Measurements from ENCODE around the gene KASH5.

The KASH5 gene

GRCh38 chr19:49393881-49394280 is 5.8 kb downstream of the KASH5 start:
- FAIRE-seq (no peak), DNase-seq (ENCODE audit: low spot score) (no peak)

DNA sequence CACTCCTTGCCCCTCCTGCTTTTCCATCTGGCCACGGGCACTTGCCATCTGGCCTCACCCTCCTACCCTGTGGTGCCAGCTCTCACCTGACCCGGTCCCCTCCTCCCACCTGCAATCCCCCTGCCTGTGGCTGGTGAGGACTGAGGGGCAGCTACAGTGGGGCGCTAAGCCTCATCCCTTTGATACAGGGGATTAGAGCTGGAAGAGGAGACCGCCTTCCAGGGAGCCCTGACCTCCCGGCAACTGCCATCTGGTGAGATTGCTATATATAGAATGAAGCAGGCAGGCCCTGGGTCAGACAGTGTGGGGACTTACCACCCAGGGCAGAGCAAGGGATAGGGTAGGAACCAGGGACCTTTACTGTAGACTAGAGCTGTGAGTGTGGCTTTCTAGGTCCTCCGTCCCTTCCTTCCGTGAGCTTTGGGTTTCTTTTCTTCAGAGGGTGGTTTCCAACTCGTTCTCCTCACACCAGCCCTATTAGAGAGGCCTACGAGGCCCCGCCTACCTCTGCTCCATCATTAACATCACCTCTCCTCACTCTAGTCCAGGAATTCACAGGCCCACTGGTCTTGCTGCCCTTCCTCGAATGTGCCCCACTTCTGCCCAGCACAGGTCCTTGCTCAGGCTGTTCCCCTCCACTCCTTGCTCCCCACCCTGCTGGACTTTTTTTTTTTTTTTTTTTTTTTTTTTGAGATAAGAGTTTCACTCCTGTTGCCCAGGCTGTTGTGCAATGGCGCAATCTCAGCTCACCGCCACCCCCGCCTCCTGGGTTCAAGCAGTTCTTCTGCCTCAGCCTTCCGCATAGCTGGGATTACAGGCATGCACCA is 7.7 kb downstream of the KASH5 start:
- FAIRE-seq = no peak
- no peak for DNase-seq (ENCODE audit: low spot score)

GRCh38 chr19:49396738-49397505 is 8.9 kb downstream of the KASH5 start:
- DNase-seq (ENCODE audit: low spot score) (no peak), FAIRE-seq (no peak)

- DNase-seq (ENCODE audit: low spot score) = no peak
- no peak for FAIRE-seq
These were observed 10.1 kb downstream of the KASH5 start for GRCh38 chr19:49398001-49398615.

DNA sequence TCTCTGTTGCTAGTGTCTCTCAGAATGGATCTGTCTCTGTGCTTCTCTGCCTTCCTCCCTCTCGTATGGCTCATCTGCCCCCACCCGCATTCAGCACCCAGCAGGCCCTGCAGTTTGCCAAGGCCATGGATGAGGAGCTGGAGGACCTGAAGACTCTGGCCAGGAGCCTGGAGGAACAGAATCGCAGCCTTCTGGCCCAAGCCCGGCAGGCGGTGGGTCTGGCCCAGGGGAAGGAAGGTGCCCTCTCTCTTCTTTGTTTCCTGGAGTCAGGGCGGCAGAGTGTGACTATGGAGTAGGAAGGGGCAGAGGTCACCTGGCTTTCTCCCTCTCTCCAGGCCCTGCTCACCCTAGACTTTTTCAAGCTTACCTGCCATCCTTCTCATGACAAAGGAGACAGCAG is 10.9 kb downstream of the KASH5 start:
- FAIRE-seq (no peak), DNase-seq (ENCODE audit: low spot score) (no peak)

- no peak for FAIRE-seq
- no peak for DNase-seq (ENCODE audit: low spot score)
These were observed 12.0 kb downstream of the KASH5 start for GRCh38 chr19:49400029-49400428.

- FAIRE-seq (no peak), DNase-seq (ENCODE audit: low spot score) (no peak)
These were observed 15.5 kb downstream of the KASH5 start for GRCh38 chr19:49403404-49404187.

DNA sequence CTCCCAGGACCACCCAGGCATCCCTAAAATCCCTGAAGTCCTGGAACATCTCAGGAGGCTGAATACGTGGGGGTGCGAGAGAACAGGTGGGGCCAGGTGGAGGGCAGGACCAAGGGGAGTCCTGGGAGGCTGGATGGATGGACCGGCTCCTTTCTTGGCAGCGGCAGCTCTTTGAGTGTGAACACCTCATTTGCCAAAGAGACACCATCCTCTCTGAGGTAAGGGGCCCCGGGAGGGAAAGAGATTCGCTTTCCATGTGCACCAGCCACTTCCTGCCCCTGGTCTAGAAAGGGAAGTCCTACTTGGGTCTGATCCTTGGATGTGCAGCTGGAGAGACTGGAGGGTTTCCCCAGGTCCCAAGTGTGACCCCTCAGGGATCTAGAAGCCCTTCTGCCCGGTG is 19.0 kb downstream of the KASH5 start:
- FAIRE-seq = no peak
- no peak for DNase-seq (ENCODE audit: low spot score)

GRCh38 chr19:49407482-49408015 is 19.5 kb downstream of the KASH5 start:
- FAIRE-seq = no peak

GRCh38 chr19:49408816-49409440 is 20.9 kb downstream of the KASH5 start:
- DNase-seq (ENCODE audit: low spot score) (no peak), FAIRE-seq (no peak)

More at GRCh38 chr19:49407482-49408015, 19.5 kb downstream of the KASH5 start:
- DNase-seq (ENCODE audit: low spot score) = no peak

DNA sequence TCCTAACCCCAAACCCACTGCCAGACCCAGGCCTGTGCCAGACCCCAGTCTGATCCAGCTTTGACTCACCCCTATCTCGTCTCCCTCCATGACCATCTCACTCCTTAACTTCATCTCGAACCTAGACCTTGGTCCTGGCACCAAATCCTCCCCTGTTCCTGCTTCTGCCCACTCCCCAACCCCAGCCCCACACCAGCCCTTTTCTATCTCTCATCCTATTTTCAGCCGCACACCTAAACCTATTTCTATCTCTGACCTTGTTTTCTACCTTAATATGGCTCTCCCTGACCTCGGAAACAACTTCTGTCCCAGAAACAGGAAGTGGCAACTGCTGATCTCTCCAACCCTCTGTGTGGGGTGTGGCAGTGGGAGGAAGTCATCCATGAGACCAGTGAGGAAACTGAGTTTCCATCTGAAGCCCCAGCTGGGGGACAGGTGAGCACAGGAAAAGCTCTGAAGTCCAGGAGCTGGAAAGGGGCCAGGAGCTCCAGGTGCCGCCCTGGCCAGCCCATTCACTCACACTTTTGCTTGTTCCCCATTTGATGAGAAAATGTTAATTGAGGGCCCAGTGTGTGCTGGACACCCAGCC is 21.5 kb downstream of the KASH5 start:
- DNase-seq (ENCODE audit: low spot score) (no peak), FAIRE-seq (no peak)

GRCh38 chr19:49411681-49412326 is 23.8 kb downstream of the KASH5 start:
- FAIRE-seq (no peak), DNase-seq (ENCODE audit: low spot score) (no peak)

- FAIRE-seq (no peak), DNase-seq (ENCODE audit: low spot score) (no peak)
These were observed 25.3 kb downstream of the KASH5 start for GRCh38 chr19:49413348-49413747.

GRCh38 chr19:49414256-49414655 is 26.2 kb downstream of the KASH5 start:
- FAIRE-seq = no peak
- no peak for DNase-seq (ENCODE audit: low spot score)

DNA sequence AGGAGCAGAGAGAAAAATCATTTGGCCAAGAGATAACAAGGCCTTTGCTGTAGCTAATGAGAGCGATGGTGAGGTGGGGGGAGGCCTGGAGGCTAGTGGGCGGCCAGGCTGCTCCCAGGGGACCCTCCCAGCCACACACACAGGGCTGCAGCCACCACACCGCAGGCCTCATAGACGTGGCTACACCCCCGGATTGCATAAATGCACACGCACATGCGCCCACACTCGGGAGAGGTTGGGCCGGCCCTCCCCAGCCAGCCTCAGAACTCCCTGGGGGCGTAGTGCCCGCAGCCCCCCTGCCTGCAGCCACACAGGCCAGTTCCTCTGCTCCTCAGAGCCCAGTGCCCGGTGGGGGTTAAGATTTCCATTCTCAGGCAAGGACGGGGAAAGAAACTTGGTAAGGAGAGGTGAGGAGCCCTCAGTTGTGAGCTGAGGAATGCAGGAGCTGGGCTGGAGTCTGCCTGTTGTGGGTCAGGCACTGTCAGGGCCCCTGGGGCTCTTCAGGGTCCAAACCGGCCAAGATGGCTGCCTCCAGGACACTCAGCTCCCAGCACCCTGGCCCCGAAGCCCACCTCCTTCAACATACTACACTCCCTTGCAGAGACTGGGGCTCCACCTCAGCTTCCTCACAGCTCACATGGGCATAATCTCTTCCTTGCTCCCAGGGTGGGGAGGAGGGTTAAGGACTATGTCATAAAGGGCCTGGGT is 27.2 kb downstream of the KASH5 start:
- DNase-seq (ENCODE audit: low spot score) = no peak
- FAIRE-seq = no peak

GRCh38 chr19:49415810-49416200 is 27.8 kb downstream of the KASH5 start:
- no peak for DNase-seq (ENCODE audit: low spot score)
- no peak for FAIRE-seq

DNA sequence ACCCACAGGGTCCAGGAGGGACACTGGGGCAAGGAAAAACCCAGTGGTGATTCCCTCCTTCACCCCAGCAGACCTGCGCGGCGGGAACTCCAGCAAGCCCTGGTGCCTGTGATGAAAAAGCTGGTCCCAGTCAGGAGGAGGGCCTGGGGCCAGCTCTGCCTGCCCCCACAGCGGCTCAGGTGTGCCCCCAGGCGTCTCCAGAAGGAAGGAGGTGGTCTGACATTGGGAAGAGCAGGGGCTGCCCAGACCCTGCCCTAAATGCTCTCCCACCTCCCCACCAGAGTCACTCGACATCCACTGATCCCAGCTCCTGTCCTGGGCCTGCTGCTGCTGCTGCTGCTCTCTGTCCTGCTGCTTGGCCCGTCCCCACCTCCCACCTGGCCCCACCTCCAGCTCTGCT is 29.0 kb downstream of the KASH5 start:
- DNase-seq (ENCODE audit: low spot score) (no peak), FAIRE-seq (no peak)

DNA sequence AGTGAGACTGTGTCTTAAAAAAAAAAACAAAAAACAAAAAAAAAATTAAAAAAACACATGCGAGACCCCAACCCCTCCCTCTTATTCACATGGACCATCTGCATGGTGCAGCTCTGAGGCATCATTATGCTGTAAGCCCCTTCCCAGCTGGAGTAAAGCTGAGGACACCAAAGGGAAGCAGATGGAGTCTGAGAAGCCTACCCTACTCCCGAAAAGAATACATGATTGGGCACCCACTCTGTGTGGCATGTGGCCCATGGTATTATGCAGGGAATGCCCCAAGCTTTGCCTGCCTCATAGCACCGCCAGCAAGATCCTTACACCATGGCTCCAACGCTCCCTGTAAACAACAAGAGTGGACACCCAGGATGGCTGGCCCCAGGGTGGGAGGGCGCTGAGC is 30.5 kb downstream of the KASH5 start:
- FAIRE-seq (no peak), DNase-seq (ENCODE audit: low spot score) (no peak)

DNA sequence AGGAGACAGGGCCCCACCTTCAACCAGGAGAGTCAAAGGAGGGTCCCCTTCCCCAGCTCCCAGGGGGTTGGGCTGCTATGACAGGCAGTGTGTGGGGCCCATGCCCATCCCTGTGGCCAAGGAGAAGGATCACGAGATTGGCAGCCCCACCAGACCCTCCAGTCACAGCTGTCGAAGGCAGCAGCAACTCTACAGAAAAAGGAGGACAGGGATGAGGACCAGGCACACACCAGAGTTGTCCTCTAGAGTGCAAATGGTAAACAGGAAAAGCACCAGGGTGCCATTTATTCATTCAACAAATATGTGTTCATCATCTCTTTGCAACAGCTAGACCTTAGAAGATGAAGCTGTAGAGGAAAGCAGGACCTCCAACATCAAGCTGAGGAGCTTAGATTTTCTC is 31.1 kb downstream of the KASH5 start:
- FAIRE-seq (no peak), DNase-seq (ENCODE audit: low spot score) (no peak)

All from urothelium cell line (cell line).